ENCODE data around the gene GRM7.

The GRM7 gene

DNA sequence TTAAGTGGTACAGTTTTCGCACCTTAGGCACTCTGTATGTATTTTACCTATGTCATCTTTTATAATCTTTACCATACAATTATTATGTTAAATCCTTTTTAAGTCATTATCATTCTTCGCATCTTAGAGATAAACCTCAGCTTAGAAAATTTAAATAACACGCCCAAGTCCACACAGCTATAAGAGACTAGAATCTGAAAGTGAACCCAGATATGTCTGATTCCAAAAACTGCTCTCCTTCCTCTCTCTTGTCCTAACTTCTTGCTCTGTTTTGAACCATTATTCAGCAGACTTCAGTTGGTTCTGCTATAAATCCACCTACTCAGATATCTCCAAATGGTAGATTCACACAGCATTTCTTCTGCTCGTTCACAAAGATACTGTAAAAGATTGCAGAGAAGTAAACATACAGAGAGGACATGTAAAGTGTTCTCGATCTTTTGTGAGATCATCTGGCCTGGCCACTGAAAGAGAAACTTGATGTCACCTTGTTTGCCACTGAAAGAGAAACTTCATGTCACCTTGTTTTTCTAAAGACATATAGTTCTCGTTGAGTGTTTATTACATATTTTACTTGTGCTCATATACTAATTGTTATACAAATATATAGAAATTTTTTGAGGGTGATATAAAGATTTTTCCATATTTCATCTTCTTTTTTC lies 533.2 kb downstream of the GRM7 start:
- TF ChIP-seq SIN3A (IDR thresholded peaks at IDR 0.05; ENCODE audit: borderline replicate concordance, insufficient read depth, low read length) (no peak), FOXP2 (optimal IDR thresholded peaks at IDR 0.05; ENCODE audit: borderline replicate concordance, extremely low read depth, extremely low read length, insufficient read depth) (no peak), POLR2AphosphoS5 (IDR thresholded peaks at IDR 0.05; ENCODE audit: low read depth, low read length) (no peak), TAF1 (IDR thresholded peaks at IDR 0.05; ENCODE audit: borderline replicate concordance, insufficient read depth, low read length) (no peak)
- TF ChIP-seq, protein P1, sequence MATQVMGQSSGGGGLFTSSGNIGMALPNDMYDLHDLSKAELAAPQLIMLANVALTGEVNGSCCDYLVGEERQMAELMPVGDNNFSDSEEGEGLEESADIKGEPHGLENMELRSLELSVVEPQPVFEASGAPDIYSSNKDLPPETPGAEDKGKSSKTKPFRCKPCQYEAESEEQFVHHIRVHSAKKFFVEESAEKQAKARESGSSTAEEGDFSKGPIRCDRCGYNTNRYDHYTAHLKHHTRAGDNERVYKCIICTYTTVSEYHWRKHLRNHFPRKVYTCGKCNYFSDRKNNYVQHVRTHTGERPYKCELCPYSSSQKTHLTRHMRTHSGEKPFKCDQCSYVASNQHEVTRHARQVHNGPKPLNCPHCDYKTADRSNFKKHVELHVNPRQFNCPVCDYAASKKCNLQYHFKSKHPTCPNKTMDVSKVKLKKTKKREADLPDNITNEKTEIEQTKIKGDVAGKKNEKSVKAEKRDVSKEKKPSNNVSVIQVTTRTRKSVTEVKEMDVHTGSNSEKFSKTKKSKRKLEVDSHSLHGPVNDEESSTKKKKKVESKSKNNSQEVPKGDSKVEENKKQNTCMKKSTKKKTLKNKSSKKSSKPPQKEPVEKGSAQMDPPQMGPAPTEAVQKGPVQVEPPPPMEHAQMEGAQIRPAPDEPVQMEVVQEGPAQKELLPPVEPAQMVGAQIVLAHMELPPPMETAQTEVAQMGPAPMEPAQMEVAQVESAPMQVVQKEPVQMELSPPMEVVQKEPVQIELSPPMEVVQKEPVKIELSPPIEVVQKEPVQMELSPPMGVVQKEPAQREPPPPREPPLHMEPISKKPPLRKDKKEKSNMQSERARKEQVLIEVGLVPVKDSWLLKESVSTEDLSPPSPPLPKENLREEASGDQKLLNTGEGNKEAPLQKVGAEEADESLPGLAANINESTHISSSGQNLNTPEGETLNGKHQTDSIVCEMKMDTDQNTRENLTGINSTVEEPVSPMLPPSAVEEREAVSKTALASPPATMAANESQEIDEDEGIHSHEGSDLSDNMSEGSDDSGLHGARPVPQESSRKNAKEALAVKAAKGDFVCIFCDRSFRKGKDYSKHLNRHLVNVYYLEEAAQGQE (IDR thresholded peaks at IDR 0.05; ENCODE audit: insufficient read depth in 1 of 2, low read depth in 2 of 2, low read length in 2 of 2) = no peak

DNA sequence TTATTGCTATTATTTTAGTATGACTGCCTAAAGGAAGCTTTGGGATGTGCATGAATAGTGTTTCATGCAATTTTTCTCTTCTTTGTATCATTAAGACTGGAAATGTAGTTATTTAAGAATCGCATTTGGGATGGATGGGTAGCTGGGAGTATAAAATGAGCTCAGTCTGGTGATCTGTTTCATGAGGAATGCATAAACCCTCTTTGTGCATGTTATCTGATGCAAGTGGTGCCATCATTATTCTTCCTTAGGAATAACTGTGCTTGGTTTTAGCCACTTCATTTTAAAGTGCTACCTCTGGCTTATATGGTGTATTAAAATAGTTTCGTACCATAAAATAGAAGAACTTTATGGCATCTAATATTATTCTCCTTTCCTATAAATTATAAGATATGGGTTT lies 535.6 kb downstream of the GRM7 start:
- TF ChIP-seq FOXP2 (optimal IDR thresholded peaks at IDR 0.05; ENCODE audit: borderline replicate concordance, extremely low read depth, extremely low read length, insufficient read depth) (no peak), TAF1 (IDR thresholded peaks at IDR 0.05; ENCODE audit: borderline replicate concordance, insufficient read depth, low read length) (no peak), POLR2AphosphoS5 (IDR thresholded peaks at IDR 0.05; ENCODE audit: low read depth, low read length) (no peak), SIN3A (IDR thresholded peaks at IDR 0.05; ENCODE audit: borderline replicate concordance, insufficient read depth, low read length) (no peak)
- TF ChIP-seq, protein P1 (IDR thresholded peaks at IDR 0.05; ENCODE audit: insufficient read depth in 1 of 2, low read depth in 2 of 2, low read length in 2 of 2) = no peak

GRCh38 chr3:7397097-7397496 lies 536.2 kb downstream of the GRM7 start:
- no peak for TF ChIP-seq FOXP2 (optimal IDR thresholded peaks at IDR 0.05; ENCODE audit: borderline replicate concordance, extremely low read depth, extremely low read length, insufficient read depth)
- TF ChIP-seq SIN3A (IDR thresholded peaks at IDR 0.05; ENCODE audit: borderline replicate concordance, insufficient read depth, low read length) = no peak
- no peak for TF ChIP-seq POLR2AphosphoS5 (IDR thresholded peaks at IDR 0.05; ENCODE audit: low read depth, low read length)
- TF ChIP-seq TAF1 (IDR thresholded peaks at IDR 0.05; ENCODE audit: borderline replicate concordance, insufficient read depth, low read length) = no peak
- TF ChIP-seq, protein P1 (IDR thresholded peaks at IDR 0.05; ENCODE audit: insufficient read depth in 1 of 2, low read depth in 2 of 2, low read length in 2 of 2) = no peak

- no peak for TF ChIP-seq TAF1 (IDR thresholded peaks at IDR 0.05; ENCODE audit: borderline replicate concordance, insufficient read depth, low read length)
- TF ChIP-seq FOXP2 (optimal IDR thresholded peaks at IDR 0.05; ENCODE audit: borderline replicate concordance, extremely low read depth, extremely low read length, insufficient read depth) = no peak
- TF ChIP-seq SIN3A (IDR thresholded peaks at IDR 0.05; ENCODE audit: borderline replicate concordance, insufficient read depth, low read length) = no peak
- TF ChIP-seq POLR2AphosphoS5 (IDR thresholded peaks at IDR 0.05; ENCODE audit: low read depth, low read length) = no peak
- TF ChIP-seq, protein P1 (IDR thresholded peaks at IDR 0.05; ENCODE audit: insufficient read depth in 1 of 2, low read depth in 2 of 2, low read length in 2 of 2) = no peak
Observed at GRCh38 chr3:7400360-7400759, 539.4 kb downstream of the GRM7 start.

Measured in PFSK-1 (cell line).